NT2/D1 (cell line): Measurements from ENCODE around the gene RFT1.

Experiments used
- DNase-seq: peaks from one replicate; pipeline ENCODE4 v3.0.0-alpha.2; 2011; ENCODE audit warnings: low read depth, low spot score
- H3K27me3 ChIP-seq: 2 replicates; pipeline ENCODE4 v1.6.0; 2011; ENCODE audit warnings: mild to moderate bottlenecking; ENCODE audit not compliant: insufficient read length, insufficient read depth
- H3K36me3 ChIP-seq: 2 replicates; pipeline ENCODE4 v1.6.1; 2011; ENCODE audit warnings: mild to moderate bottlenecking, low read length, mixed read lengths; ENCODE audit not compliant: insufficient read depth, insufficient read length
- H3K4me1 ChIP-seq: 2 replicates; pipeline ENCODE4 v1.5.1; 2011; ENCODE audit not compliant: insufficient read depth, insufficient read length
- H3K4me3 ChIP-seq: 2 replicates; pipeline ENCODE4 v1.5.1; 2011; ENCODE audit warnings: low read depth; ENCODE audit not compliant: insufficient read length
- H3K9ac ChIP-seq: 2 replicates; pipeline ENCODE4 v1.6.0; 2011; ENCODE audit warnings: low read depth; ENCODE audit not compliant: insufficient read length
- H3K9me3 ChIP-seq: 2 replicates; pipeline ENCODE4 v1.5.1; 2011; ENCODE audit warnings: mild to moderate bottlenecking, low read length; ENCODE audit not compliant: insufficient read depth
- SUZ12 ChIP-seq: IDR thresholded peaks from 2 replicates; pipeline ENCODE4 v1.6.1; 2011; ENCODE audit not compliant: insufficient read length, insufficient read depth; ENCODE audit errors: extremely low read depth
- YY1 ChIP-seq: IDR thresholded peaks from 2 replicates; pipeline ENCODE4 v1.6.1; 2011; ENCODE audit not compliant: insufficient read length, insufficient read depth
- ZNF274 ChIP-seq: IDR thresholded peaks from 2 replicates; pipeline ENCODE4 v1.6.1; 2011; ENCODE audit warnings: mild to moderate bottlenecking, low read depth, low read length

Gene RFT1

DNA sequence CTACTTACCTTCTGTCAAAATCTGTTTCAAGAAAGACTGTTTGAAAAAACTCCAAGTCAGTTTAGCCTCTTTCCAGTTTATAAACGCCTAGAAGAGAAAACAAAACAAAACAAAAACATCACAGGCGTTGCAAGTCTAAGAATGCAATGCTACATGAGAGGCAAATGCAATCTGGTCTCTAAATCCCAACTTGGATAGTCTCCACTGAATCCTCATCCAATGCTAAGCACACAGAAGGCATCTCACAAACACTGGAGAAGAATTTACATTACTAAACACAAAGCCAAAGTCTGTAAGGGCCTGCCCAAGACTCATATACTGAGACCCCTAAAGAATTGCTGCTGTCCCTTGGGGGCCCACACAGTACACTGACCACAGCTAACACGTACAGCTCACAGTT lies 18.4 kb downstream of the RFT1 start:
- no peaks in the 10 kb centered on the region for H3K9me3 ChIP-seq
- no peaks in the 10 kb centered on the region for H3K4me1 ChIP-seq
- TF ChIP-seq ZNF274 (no peak), SUZ12 (no peak), YY1 (no peak)
- H3K4me3 ChIP-seq: no peak overlapping the region
- H3K27me3 ChIP-seq: no peaks in the 10 kb centered on the region
- DNase-seq: no peak
- H3K9ac ChIP-seq: no peak overlapping the region
- peaks cover 68% of the 10 kb centered on the region for H3K36me3 ChIP-seq

DNA sequence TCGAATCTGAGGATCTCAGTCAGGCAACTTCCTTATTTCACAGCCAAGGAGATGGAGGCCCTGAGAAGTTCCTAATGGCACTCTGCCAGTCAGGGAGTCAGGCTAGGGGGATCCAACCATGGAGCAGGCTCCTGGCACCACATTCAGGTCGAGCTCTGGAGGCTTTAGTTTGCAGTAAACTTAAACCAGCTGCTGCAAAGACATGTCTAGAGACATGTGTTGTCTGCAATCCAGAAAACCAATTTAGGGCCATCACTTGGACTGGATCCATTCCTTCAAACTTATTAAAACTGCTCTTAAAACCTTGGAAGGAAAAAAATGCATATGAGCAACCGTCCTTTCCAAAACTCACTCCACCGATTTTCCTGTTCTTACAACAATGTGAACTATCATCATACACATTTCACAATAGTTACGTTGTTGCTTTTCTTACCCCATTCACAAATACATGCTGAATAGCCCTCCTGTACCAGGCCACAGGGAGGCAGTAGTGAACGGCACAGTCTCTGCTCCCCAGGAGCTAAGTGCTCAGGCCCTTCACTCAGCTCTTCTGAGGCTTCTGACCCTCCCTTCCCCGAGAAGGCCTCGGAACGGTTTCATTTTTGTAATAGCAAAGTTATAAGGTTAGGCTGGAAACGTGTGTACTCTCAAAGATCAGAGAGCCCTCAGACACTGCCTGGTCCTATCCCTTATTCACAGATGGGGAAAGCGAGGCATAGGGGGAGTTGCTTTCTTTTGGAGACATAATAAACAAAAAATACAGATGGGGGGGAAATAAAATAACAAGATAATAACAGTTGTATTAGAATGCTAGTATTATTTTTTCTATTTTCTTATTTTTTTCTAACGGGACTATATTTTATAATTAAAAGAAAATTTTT lies 20.1 kb downstream of the RFT1 start:
- Histone ChIP-seq H3K9me3 (no peaks in the 10 kb centered on the region), H3K4me1 (no peaks in the 10 kb centered on the region), H3K4me3 (no peak overlapping the region), H3K27me3 (no peaks in the 10 kb centered on the region), H3K36me3 (peaks cover 61% of the 10 kb centered on the region), H3K9ac (no peak overlapping the region)
- peak; percentile 44 for DNase-seq
- TF ChIP-seq YY1 (no peak), SUZ12 (no peak), ZNF274 (no peak)

DNA sequence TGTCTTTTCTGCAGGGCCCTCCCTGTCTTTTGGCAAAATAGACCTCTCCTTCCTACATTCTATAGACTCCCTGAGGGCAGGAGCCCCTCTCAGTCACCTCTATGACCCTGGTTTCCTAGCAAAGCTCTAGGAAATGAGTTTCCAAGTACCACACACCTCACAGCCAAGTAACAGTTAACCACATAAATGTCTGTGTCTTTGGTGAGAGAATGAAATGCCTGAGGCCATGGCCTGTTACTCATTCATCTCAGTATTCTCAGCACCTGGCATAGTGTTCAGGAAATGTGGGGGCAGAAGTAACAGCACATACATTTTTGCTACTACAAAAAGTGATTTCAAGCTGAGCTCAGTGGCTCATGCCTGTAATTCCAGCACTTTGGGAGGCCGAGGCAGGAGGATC lies 21.0 kb downstream of the RFT1 start:
- no peak for DNase-seq
- peaks cover 59% of the 10 kb centered on the region for H3K36me3 ChIP-seq

DNA sequence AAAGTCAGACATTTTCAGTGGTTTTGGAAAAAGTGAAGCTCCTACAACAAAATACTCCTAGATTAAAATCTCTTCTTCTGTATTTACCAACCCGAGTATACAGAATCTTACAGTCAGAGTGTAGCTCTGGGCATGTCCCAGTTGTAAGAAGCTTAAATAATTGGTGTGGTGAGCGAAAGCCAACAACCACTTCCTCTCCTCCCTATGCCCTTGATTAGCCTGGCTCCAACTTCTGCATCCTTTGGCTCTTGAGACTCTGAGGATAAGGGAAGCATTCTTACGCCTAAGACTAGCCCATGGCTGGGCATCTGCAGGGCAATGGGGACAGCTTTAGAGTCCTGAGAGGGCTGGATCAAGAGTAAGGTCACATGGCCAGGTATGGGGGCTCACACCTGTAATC lies 25.5 kb downstream of the RFT1 start:
- no peak for DNase-seq
- H3K36me3 ChIP-seq: peaks cover 74% of the 10 kb centered on the region
- H3K9me3 ChIP-seq: no peaks in the 10 kb centered on the region
- no peak overlapping the region for H3K9ac ChIP-seq
- H3K4me1 ChIP-seq: peaks cover 3% of the 10 kb centered on the region
- TF ChIP-seq ZNF274 (no peak), SUZ12 (no peak), YY1 (no peak)
- H3K27me3 ChIP-seq: no peaks in the 10 kb centered on the region
- no peak overlapping the region for H3K4me3 ChIP-seq

More for the DNA sequence above, 21.0 kb downstream of the RFT1 start:
- Histone ChIP-seq H3K4me3 (no peak overlapping the region), H3K9ac (no peak overlapping the region), H3K27me3 (no peaks in the 10 kb centered on the region), H3K4me1 (peaks cover 3% of the 10 kb centered on the region), H3K9me3 (no peaks in the 10 kb centered on the region)
- TF ChIP-seq ZNF274: no peak
- TF ChIP-seq SUZ12: no peak
- no peak for TF ChIP-seq YY1

DNA sequence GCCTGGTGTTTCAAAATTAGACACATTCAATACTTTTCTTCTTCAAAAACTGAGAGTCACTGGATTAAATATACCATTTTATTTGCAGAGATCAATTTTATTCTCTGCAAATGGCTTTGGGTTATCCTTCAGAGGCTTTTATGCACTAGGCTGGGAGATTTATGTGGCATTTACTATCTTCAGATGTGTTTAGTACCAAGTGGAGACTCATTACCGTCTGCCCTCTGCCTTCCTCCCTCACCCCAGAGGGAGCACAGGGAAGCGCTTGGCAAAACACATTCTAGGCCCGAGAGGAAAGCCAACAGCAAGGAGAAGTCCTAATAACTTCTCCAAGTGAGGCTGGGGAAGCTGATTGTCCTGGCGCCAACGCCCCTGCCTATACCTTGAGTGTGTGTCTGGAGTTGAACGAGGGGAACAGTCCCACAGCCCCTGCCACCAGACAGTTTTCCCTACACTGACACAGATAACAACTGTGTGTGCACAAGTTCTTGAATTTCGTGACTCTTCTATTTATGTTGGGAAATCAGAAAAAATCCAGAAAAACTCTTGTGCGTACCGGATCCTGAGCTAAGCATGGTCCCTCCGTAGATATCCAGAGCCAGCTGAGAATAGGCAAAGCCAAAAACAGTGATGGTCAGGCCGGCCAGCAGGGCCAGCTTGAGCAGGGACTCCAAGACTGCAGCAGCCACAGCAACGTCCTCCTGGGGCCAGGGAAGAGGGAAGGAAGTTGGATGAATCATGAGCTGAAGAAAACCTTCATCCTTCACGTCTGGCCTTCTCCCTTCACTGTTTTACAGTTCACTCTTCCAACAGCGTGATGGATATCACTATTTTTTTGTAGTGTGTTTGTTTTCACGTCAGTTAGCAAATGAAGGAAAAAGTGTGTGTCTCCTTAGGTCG lies 26.6 kb downstream of the RFT1 start:
- no peak overlapping the region for H3K9ac ChIP-seq
- DNase-seq: no peak
- H3K27me3 ChIP-seq: no peaks in the 10 kb centered on the region
- TF ChIP-seq SUZ12 (no peak), ZNF274 (no peak), YY1 (no peak)
- H3K4me1 ChIP-seq: peaks cover 3% of the 10 kb centered on the region
- H3K36me3 ChIP-seq: peaks cover 74% of the 10 kb centered on the region
- no peaks in the 10 kb centered on the region for H3K9me3 ChIP-seq
- H3K4me3 ChIP-seq: no peak overlapping the region

DNA sequence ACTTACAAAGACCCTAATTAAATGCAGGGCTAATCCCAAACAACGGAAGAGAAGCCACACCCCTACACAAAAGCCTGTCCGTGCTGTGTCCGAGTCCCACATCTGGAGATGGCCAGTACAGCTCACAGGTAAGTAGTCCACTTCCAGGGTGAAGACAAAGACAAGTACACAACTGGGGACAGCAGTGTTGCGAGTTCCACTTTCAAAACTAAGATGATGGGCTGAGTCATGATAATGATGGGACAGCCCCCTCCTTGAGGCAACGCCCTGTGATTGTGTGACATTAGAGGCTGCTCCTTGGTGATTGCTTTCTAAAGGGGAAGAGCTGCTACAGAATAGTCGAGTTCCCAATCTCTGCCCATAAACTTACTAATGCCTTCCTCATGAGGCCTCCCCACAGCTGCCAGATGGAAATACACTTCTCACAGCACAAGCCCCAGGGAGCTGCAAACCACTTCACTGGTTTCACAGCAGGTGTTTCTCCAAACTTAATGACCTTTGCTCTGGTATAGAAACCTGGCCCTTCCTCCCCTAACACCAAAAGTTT lies 27.6 kb downstream of the RFT1 start:
- DNase-seq: no peak
- H3K4me1 ChIP-seq: peaks cover 3% of the 10 kb centered on the region
- H3K27me3 ChIP-seq: no peaks in the 10 kb centered on the region
- H3K9ac ChIP-seq: no peak overlapping the region
- TF ChIP-seq YY1 (no peak), ZNF274 (no peak)
- H3K4me3 ChIP-seq: no peak overlapping the region
- peaks cover 76% of the 10 kb centered on the region for H3K36me3 ChIP-seq
- no peaks in the 10 kb centered on the region for H3K9me3 ChIP-seq

DNA sequence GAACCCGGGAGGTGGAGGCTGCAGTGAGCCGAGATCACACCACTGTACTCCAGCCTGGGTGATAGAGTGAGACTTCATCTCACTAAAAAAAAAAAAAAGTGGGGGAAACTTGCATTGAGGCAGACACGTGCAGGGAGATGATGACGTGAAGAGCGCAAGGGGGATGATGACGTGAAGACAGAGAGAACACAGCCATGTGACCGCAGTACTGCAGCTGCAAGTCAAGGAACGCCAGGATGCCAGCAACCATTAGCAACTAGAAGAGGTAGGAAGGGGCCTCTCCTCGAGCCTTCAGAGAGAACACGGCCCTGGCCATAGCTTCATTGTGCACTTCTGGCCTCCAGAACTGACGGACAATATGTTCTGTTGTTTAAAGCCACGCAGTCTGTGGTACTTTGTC lies 28.3 kb downstream of the RFT1 start:
- Histone ChIP-seq H3K27me3 (no peaks in the 10 kb centered on the region), H3K9me3 (no peaks in the 10 kb centered on the region), H3K4me3 (no peak overlapping the region), H3K4me1 (peaks cover 3% of the 10 kb centered on the region), H3K36me3 (peaks cover 77% of the 10 kb centered on the region), H3K9ac (no peak overlapping the region)
- no peak for DNase-seq
- TF ChIP-seq YY1 (no peak), ZNF274 (no peak), SUZ12 (no peak)
